Medulla oblongata (tissue), 1 donor: ENCODE measurements around the gene EGF.
"Not testable (repeated sequence)": the region's sequence is repeated elsewhere in the genome, so short reads cannot be mapped to it uniquely, and the experiment has no call there.

Source experiments
- DNase-seq: peaks from one replicate; pipeline ENCODE4 v3.0.0-alpha.2; 2015; ENCODE audit errors: extremely low spot score

Gene EGF

DNA sequence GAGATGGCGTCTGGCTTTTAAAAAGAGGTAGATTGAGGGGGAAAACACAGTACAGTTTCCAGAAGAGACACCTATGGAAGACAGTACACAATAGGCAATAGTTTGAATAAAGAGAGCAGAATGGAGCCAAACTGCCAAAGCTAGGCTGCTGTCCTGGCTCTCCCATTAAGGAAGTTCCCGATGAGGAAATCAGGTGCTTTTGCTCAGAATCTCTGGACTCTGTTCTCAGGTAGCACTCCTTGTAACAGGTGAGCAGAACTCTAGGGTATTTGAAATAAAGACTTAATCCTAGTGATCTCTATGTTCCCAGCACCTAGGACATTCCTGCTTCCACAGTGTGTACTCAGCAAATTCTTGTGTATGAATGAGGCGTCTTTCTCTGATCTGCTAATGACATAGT, 1.6 kb downstream of the EGF start:
- DNase-seq: no peak

DNA sequence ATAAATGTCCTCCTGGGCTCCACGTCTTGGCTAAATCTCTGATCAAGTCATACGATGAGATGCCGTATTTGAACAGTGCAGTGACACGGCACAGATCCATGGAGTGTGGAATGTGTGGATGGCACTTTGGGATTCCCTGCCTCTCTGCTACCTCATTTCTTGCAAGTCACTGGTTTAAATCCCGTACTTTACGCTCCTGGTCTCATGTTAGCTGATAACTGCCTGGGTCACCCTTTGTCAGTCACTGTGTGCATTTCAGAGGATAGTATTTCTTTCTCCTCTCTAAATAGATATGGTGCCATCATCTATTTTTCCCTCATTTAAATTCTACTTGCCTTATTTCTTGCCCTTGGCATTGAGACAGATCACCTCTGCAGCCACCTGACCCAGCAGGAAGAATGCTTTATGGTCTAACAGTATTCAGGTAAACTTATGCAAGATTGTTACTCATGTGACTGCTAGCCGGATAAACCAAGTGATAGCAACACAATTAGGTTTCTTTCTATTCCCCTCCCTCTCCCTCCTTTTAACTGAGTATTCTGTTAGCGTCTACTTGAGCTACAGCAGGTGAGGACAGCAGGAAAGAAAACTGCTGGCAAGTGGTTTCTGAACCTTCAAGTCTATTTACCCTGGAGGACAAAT, 2.8 kb downstream of the EGF start:
- no peak for DNase-seq

DNA sequence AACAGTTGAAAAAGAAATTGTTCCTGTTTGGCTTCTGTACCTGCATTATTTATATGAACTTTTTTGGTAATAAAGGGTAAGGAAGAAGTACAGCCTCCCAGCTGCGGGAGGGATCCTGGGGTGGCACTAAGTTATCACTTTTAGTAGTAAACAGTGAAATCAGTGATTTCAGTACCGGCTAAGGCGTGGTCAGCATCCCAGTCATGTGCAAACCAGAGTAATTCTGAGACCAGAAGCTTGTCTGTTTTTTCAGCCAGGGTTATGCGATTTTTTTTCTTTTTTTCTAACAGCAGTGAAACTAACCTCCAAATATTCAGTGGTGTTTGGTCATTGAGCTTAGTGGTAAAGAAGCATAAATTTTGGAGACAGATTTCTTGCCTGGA, 3.3 kb downstream of the EGF start:
- no peak for DNase-seq

DNA sequence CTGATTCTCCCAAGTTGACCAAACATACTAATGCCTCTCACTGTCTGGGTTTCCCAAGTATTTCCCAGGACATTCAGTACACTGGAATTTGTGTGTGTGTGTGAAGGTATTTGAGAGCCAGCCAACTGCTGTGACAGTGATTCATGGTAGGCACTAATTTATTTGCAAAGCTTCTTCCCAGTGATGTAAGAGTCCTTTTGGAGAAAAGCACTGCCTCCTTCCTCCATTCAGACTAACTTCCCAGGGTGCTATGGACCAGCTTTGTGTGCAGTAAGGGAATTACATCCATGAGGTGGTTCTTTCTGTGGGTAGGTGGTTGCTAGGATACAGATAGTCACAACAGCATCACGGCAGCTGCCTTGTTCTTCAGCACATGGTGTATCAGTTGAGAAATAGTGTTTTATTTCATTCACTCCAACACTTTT, 8.7 kb downstream of the EGF start:
- DNase-seq: peak; percentile 16

DNA sequence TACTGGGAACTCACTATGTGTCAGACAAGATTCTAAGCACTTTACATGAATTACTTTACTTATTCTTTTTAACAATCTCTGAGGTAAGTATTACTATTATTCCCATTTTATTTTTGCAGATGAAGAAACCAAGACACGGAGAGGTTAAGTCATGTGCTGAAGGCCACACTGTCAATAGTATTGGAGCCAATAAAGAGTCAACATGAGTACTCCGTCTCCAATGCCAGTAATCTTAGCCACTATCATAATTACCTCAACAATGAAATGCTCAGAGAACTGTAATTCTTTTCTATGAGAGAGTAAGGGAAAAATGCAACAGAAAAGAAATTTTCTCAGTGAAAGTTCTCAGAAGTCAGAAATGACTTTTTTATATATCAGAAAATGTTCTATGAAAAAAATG, 12.7 kb downstream of the EGF start:
- no peak for DNase-seq

DNA sequence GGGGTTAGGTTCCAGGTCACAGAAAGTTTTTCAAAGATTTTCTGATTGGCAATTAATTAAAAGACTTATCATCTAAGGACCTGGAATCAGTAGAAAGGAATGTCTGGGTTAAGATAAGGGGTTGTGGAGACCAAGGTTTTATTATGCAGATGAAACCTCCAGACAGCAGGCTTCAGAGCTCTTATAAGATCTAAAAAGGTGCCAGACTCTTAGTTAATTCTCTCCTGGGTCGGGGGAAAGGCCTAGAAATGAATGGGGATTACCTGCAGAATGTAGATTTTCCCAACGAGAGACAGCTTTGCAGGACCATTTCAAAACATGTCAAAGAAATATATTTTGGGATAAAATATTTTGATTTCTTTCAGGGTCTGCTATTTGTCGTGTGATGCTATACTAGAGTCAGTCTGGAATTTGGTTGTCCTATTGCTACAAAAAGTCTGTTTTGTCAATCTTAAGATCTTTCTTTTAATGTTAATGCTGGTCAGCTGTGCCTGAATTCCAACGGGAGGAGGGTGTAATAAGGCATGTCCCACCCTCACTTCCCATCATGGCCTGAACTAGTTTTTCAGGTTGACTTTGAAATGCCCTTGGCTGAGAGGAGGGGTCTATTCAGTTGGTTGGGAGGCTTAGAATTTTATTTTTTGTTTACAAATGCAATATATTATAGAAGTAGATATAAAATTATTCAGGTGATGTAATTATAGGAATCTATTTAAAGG, 15.8 kb downstream of the EGF start:
- DNase-seq: no peak

DNA sequence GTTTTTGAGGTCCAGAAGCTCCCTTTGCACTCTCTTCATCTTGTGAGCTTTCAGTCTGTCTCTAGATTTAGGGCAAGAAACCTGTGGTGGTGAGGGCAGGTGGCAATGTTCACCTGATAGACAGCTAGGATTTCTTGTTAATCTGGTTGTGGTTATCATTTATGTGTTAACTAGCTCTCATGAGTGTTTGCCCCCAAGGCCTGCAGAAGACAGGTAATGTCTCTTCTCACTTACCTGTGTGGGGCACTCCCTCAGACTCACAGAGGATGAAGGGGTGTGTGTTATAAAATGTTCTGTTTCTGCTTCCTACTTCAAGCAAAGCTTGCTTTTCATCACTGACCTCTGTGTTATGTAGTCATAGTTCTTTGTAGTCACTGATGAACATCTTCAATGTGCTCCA, 17.8 kb downstream of the EGF start:
- no peak for DNase-seq

DNA sequence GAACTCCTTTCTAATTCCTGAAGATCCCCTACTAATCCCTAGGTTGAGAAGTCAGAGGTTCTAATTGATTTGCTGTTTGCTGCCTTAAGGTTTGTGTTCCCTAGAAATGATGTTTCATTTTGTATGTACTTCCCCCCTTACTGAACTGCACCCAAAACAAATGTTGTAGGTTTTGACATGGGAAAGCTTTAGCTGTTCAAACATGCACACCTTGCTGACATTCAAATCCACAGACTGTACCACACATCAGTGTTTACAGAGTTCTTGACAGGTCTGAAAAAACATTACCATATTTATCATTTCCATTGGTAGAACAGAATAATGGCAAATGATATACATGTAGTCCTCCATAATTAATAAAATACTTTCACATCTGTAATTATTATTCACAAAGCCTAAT, 18.2 kb downstream of the EGF start:
- no peak for DNase-seq

DNA sequence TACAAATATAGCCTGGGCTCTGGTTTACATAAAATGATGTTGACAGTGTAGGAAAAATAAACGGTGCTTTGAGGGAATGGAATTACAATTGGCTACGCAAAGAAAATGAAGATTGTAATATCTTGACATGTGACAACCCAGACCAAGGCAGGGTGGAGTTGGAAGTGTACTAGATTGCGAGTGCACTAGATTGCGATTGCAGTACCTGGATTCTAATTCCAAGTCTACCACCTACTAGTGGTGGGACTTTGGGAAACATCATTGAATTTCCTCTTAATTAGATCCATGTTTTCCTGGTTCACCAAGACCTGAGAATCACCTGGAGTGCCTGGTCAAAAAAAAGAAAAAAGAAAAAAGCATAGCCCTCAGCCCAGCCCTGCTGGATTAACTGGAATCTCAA, 18.6 kb downstream of the EGF start:
- DNase-seq: no peak

DNA sequence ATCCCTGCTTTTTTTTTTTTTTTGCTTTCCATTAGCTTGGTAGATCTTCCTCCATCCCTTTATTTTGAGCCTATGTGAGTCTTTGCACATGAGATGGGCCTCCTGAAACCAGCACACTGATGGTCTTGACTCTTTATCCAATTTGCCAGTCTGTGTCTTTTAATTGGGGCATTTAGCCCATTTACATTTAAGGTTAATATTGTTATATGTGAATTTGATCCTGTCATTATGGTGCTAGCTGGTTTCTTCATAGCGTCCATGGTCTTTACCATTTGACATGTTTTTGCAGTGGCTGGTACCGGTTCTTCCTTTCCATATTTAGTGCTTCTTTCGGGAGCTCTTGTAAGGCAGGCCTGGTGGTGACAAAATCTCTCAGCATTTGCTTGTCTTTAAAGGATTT, 24.7 kb downstream of the EGF start:
- DNase-seq: not testable (repeated sequence)

DNA sequence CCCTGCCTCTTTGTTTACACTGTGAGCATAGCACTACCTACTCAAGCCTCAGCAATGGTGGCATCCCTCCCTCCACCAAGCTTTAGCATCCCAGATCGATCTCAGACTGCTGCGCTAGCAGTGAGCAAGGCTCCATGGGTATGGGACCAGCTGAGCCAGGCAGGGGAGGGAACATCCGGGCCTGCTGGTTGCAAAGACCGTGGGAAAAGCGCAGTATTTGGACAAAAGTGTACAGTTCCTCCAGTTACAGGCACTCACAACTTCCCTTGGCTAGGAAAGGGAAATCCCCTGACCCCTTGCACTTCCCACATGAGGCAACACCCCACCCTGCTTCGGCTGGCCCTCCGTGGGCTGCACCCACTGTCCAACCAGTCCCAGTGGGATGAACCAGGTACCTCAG, 26.5 kb downstream of the EGF start:
- DNase-seq: no peak

DNA sequence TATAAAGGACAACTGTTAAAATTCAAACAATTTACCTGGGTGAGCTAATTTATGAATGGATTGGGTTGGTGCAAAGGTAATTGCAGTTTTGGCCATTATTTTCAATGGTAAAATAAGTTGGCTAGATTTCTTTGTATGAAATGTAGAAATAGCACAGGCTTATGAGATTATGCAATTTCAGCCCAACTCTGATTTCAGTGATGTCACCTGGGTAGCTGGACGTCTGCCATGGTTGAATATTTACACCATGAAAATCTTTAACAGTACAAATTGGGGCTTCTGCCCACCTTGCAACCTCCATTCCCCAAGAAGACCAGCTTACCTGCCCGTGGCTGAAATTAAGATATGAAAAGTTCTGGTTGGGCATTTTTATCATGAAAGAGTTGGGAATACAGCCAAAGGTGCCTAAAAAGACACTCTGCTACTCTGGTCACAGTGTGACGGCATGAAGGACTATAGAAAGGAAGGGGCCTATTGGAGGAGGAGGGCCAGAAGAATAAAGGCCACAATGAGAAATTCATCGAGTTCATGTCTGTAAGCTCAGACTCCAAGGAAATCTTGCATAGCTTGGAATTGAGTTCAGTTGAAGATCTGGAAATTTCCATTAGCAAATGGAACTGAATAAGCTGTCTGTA, 29.7 kb downstream of the EGF start:
- DNase-seq: no peak

DNA sequence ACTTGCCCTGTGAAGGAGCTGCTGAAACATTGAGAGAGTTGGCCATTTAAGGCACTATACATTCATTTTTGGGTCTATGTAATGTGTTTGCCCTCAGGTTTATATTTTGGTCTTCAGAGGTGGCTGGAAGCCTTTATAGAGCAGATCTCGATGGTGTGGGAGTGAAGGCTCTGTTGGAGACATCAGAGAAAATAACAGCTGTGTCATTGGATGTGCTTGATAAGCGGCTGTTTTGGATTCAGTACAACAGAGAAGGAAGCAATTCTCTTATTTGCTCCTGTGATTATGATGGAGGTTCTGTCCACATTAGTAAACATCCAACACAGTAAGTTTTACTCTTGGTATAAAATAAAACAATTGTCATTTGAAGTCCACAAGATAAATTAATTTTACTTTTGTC, 31.1 kb downstream of the EGF start:
- DNase-seq: no peak

DNA sequence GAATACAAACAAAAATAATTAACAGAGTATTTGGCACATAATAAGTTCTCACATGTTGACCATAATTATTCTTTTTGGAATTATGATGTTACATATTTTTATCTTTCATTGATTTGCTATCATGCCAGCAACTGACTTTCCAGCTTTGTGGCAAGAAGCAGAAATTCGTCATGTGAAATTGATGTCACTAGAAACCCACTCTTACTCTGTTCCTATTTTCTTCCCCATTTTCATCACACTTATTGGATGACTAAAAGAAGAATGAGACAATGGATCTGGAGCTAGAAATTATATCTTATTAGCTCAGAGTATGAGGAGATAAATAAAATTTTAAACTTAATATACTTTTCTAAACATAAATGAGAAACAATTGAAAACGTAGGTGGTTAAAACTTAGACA, 31.9 kb downstream of the EGF start:
- DNase-seq: no peak

DNA sequence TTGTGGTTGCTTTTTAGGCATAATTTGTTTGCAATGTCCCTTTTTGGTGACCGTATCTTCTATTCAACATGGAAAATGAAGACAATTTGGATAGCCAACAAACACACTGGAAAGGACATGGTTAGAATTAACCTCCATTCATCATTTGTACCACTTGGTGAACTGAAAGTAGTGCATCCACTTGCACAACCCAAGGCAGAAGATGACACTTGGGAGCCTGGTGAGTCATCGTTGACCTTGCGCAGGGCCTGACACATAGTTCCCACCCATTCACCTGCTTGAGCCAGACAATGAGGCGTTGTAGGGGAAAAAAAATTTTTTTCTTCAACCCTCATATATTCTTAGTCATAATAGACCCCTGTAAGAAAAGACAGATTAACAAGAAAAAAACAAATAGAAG, 32.4 kb downstream of the EGF start:
- DNase-seq: no peak

DNA sequence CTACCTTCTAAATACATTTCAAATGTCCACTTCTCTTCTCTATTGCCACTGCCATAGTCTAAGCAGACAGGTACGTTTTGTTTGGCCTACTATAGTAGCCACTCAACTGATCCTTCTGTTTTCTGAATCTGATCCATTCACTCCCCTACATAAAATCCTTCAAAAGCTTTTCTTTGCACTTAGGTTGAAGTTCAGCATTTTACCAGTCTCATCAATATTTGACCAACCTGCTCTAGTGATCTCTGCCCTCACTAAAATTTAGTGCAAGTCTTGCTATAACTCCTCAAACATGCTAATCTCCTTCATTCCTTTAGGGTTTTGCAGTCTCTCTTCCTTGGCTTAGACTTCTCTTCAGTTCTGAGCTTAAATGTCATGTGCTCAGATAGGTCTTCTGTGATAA, 33.4 kb downstream of the EGF start:
- DNase-seq: no peak

DNA sequence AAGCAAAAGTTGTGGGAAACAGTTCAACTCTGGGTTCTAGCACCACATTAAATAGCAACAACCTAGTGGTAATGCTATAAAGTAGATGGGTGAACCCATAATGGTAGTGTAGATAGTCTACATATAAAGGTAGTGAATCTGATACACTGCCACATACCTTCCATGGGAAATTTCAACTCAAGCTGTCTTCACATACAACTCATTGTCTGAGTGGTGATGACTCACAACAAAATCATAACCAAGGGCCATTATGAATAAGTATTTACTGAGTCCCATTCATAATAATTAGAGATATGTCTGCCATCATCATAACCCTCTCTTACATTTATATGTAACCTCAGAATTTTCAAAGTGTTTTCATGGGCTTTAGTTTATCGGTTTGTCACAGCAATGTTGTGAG, 34.8 kb downstream of the EGF start:
- DNase-seq: no peak

DNA sequence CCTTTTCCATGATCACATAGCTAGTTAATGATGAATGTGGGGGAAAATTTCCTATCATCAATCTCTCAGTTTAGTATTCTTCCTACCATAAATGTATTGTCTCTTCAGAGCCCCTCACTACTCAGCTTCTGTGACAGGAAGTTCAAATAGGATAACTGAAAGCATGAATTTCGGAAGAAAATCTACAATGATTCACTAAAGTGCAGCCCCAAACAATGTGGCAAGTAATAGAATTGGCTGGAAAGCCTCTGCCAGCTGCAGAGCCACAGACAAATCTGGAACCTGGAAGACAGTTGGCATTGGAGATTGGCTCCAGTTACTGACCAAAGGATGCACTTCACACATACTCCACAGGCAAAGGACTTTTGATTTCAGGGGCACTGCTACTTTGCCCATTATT, 35.2 kb downstream of the EGF start:
- no peak for DNase-seq

DNA sequence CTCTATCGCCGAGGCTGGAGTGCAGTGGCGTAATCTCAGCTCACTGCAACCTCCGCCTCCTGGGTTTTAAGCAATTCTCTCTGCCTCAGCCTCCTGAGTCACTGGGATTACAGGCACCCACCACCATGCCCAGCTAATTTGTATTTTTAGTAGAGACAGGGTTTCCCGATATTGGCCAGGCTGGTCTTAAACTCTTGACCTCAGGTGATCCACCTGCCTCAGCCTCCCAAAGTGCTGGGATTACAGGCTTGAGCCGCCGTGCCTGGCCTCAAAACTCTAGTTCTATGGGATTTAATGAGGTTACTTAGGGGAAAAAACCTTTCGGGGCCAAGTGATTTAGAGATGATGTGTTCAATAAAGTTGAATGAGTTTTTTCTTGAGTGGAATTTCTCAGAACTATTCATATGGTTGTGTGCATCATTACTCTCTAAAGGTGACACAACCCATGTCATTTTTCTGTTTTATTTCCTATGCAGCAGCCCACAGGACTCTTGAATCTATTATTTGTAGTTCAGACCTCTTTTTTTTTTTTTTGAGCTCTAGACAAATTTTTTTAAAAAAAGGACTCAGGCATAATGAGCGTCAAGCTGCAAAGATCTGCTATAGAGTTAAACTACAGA, 36.5 kb downstream of the EGF start:
- not testable (repeated sequence) for DNase-seq

DNA sequence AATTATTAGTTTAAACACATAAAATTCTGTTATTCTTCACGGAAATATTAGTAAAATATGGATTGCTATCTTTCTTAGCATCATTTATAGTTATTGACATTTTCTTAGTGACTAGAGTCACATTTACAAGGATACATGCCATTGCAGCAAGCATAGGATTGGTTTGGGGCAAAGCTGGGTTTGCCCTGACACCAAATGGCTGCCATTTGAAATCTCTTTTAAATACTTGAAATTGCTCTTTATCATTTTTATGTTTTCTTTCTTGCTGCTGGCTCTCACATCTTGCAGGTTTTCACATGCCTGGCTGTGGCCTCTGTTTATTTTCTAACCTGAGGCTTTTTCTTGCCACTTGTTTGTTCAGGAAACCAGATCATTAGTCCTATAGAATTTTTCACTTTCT, 39.9 kb downstream of the EGF start:
- DNase-seq: no peak

DNA sequence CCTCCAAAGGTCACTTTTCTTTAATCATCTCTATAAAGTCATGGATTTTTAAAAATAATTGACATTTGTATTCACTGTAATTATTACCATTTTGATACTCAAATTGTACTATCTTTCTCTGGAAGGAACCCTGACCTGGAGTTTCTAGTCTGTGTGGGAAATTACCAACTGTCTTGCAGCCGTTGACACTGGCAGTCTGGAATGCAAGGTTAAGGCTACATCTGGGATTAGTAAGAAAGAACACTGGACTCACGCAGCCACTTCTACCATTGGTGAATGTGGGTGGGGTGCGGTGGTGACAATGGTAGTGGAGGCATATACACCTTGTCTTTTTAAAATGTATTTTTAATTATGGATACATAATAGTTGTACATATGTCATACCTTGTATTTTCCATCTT, 40.9 kb downstream of the EGF start:
- no peak for DNase-seq

DNA sequence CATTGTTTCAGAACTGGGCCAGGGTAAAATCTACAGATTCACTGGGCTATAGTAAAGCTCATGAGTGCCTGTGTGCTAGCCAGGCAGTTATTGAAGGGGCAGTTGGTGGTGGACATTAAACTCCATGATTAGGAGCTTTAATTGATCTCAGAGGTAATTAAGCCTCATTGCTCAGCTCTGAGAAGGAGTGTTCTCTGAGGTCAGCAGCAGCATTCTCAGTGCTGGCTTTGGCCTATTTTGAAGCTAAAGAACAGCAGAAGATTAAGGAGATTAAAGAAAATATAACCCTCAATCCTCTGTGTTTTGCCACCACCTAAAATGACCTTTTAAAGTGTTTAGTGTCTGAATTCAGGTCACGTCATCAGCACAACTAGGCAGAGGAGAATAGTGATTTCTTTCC, 42.5 kb downstream of the EGF start:
- no peak for DNase-seq

DNA sequence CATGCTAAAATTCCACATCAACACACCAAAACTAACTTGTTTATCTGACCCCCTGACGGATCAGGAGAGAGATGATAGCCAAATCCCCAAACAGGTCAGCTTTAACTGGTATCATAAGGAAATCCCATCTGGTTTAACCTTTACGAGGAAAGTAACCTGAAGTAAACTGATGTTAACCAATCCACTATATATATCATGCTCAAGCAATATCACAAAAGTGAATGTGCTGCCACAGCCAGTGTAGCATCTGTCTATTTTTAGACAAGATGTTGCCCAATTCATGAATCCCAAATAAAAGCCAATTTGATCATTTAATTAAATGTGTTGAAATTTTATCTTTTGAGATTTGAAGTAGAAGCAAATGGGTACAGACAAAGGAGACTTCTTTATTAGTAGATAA, 44.5 kb downstream of the EGF start:
- no peak for DNase-seq
